Measurements from ENCODE around the gene NUP43.
A peak's percentile ranks its signal among the peaks of the same experiment; 100 is the strongest.
"Not testable (repeated sequence)": the region's sequence is repeated elsewhere in the genome, so short reads cannot be mapped to it uniquely, and the experiment has no call there.

NUP43 gene

GRCh38 chr6:149749082-149749593 is 2.8 kb upstream of the NUP43 start:
- not testable (repeated sequence) for DNase-seq (ENCODE audit: low spot score)

- not testable (repeated sequence) for DNase-seq (ENCODE audit: low spot score)
Measured at GRCh38 chr6:149745252-149745651, 1.1 kb downstream of the NUP43 start.

- no peak for DNase-seq (ENCODE audit: low spot score)
Measured at GRCh38 chr6:149734915-149735314, 11.4 kb downstream of the NUP43 start.

- DNase-seq (ENCODE audit: low spot score), result no peak
Measured at GRCh38 chr6:149733089-149733720, 13.1 kb downstream of the NUP43 start.

GRCh38 chr6:149729824-149730223 is 16.5 kb downstream of the NUP43 start:
- DNase-seq (ENCODE audit: low spot score), result no peak

- DNase-seq (ENCODE audit: low spot score), result no peak
Measured at GRCh38 chr6:149728499-149729234, 17.7 kb downstream of the NUP43 start.

- DNase-seq (ENCODE audit: low spot score), result no peak
Measured at GRCh38 chr6:149727793-149728498, 18.4 kb downstream of the NUP43 start.

- no peak for DNase-seq (ENCODE audit: low spot score)
Measured at GRCh38 chr6:149725785-149726184, 20.5 kb downstream of the NUP43 start.

- DNase-seq (ENCODE audit: low spot score), result peak; percentile 77
Measured at GRCh38 chr6:149723771-149724417, 22.4 kb downstream of the NUP43 start.

- DNase-seq (ENCODE audit: low spot score), result no peak
Measured at GRCh38 chr6:149723262-149723661, 23.1 kb downstream of the NUP43 start.

- DNase-seq (ENCODE audit: low spot score), result no peak
Measured at GRCh38 chr6:149719531-149719930, 26.8 kb downstream of the NUP43 start.

GRCh38 chr6:149717588-149718458 is 28.5 kb downstream of the NUP43 start, which contains the start of gene LATS1:
LATS1 (minus strand) TSS chr6:149718101; CDS start chr6:149702126, 15,975 bp downstream.
- DNase-seq (ENCODE audit: low spot score), result peak; percentile 84

- no peak for DNase-seq (ENCODE audit: low spot score)
Measured at GRCh38 chr6:149717255-149717587, 29.1 kb downstream of the NUP43 start.

GRCh38 chr6:149716181-149716963 is 30.0 kb downstream of the NUP43 start:
- peak; percentile 59 for DNase-seq (ENCODE audit: low spot score)

- DNase-seq (ENCODE audit: low spot score), result no peak
Measured at GRCh38 chr6:149714442-149714841, 31.9 kb downstream of the NUP43 start.

GRCh38 chr6:149711711-149712110 is 34.6 kb downstream of the NUP43 start:
- DNase-seq (ENCODE audit: low spot score), result no peak

- DNase-seq (ENCODE audit: low spot score), result no peak
Measured at GRCh38 chr6:149701714-149702113, 44.6 kb downstream of the NUP43 start.

GRCh38 chr6:149699150-149699549 is 47.2 kb downstream of the NUP43 start:
- no peak for DNase-seq (ENCODE audit: low spot score)

- no peak for DNase-seq (ENCODE audit: low spot score)
Measured at GRCh38 chr6:149698175-149698574, 48.2 kb downstream of the NUP43 start.

- no peak for DNase-seq (ENCODE audit: low spot score)
Measured at GRCh38 chr6:149696901-149697300, 49.4 kb downstream of the NUP43 start.

- no peak for DNase-seq (ENCODE audit: low spot score)
Measured at GRCh38 chr6:149694921-149695320, 51.4 kb downstream of the NUP43 start.
